NCI-H510A (cell line): ENCODE measurements around the gene ARHGAP12.

Source experiments
- DNase-seq: peaks from one replicate; lab custom pipeline; 2025; lab: John Stamatoyannopoulos, UW

ARHGAP12 gene

GRCh38 chr10:31822150-31822549 lies 106.5 kb downstream of the ARHGAP12 start:
- no peak for DNase-seq

GRCh38 chr10:31820778-31821369 lies 107.8 kb downstream of the ARHGAP12 start:
- no peak for DNase-seq

- no peak for DNase-seq
Observed at GRCh38 chr10:31820096-31820495, 108.5 kb downstream of the ARHGAP12 start.

- no peak for DNase-seq
Observed at GRCh38 chr10:31819391-31819820, 109.2 kb downstream of the ARHGAP12 start.

- DNase-seq: no peak
Observed at GRCh38 chr10:31816318-31816717, 112.3 kb downstream of the ARHGAP12 start.

- no peak for DNase-seq
Observed at GRCh38 chr10:31808258-31809218, 120.1 kb downstream of the ARHGAP12 start.

- DNase-seq: no peak
Observed at GRCh38 chr10:31804352-31804810, 124.2 kb downstream of the ARHGAP12 start.

- no peak for DNase-seq
Observed at GRCh38 chr10:31803606-31804351, 124.9 kb downstream of the ARHGAP12 start.

GRCh38 chr10:31799181-31799580 lies 129.4 kb downstream of the ARHGAP12 start:
- DNase-seq: no peak

GRCh38 chr10:31792745-31793144 lies 135.9 kb downstream of the ARHGAP12 start:
- no peak for DNase-seq

- no peak for DNase-seq
Observed at GRCh38 chr10:31789555-31789954, 139.1 kb downstream of the ARHGAP12 start.

- DNase-seq: no peak
Observed at GRCh38 chr10:31782701-31783100, 145.9 kb downstream of the ARHGAP12 start.

- DNase-seq: no peak
Observed at GRCh38 chr10:31780717-31781116, 147.9 kb downstream of the ARHGAP12 start.

GRCh38 chr10:31778627-31779026 lies 150.0 kb downstream of the ARHGAP12 start:
- DNase-seq: no peak

GRCh38 chr10:31776159-31776558 lies 152.5 kb downstream of the ARHGAP12 start:
- DNase-seq: no peak

GRCh38 chr10:31774928-31775650 lies 153.5 kb downstream of the ARHGAP12 start:
- no peak for DNase-seq

- DNase-seq: no peak
Observed at GRCh38 chr10:31774299-31774900, 154.2 kb downstream of the ARHGAP12 start.

GRCh38 chr10:31773749-31774298 lies 154.8 kb downstream of the ARHGAP12 start:
- DNase-seq: no peak

GRCh38 chr10:31771331-31771831 lies 157.2 kb downstream of the ARHGAP12 start:
- no peak for DNase-seq

- DNase-seq: no peak
Observed at GRCh38 chr10:31770307-31770902, 158.2 kb downstream of the ARHGAP12 start.
